Natural killer cell (primary cell): ENCODE data around the gene P2RY11. TPM values are rescaled to one million over a fixed set of nuclear protein-coding genes. Genes with fewer than 3 reads are reported as not detected.
A peak's percentile ranks its signal among the peaks of the same experiment; 100 is the strongest.

Source experiments
- ATAC-seq, 3 donors: fragments of 150-1000 bp in 2 of 3; fragments of 200-7000 bp in 1 of 3; cut with Tn5 transposase; 1 replicate in 1 of 3; 2 replicates in 2 of 3; pipeline ENCODE4 v1.10.0; 2021; ENCODE audit warnings: mild to moderate bottlenecking in 2 of 3, moderate library complexity in 2 of 3
- DNase-seq, 2 donors: peaks; one replicate each; pipeline versions ENCODE4 v3.0.0 to v3.0.0-alpha.2; 2013 to 2021; ENCODE audit warnings: mixed read lengths in 1 of 2
- H3K27ac ChIP-seq: one replicate; pipeline ENCODE4 v1.5.1; 2013; ENCODE audit warnings: mild to moderate bottlenecking, low read length
- H3K27me3 ChIP-seq: one replicate; pipeline ENCODE4 v1.6.1; 2013; ENCODE audit warnings: low read length; ENCODE audit not compliant: control insufficient read depth, insufficient read depth
- H3K36me3 ChIP-seq: one replicate; pipeline ENCODE4 v1.6.1; 2013; ENCODE audit warnings: low read length; ENCODE audit not compliant: control insufficient read depth, insufficient read depth
- H3K4me1 ChIP-seq: one replicate; pipeline ENCODE4 v1.6.1; 2013; ENCODE audit warnings: low read length; ENCODE audit not compliant: control insufficient read depth, insufficient read depth
- H3K4me3 ChIP-seq: one replicate; pipeline ENCODE4 v1.5.1; 2013; ENCODE audit warnings: low read length
- H3K9me3 ChIP-seq: one replicate; pipeline ENCODE4 v1.6.1; 2013; ENCODE audit warnings: low read length; ENCODE audit not compliant: control insufficient read depth, insufficient read depth
- H3K27ac Mint-ChIP-seq, 2 donors: one replicate each; pipeline ENCODE4 v1.8.0; 2022; ENCODE audit warnings: mild to moderate bottlenecking in 2 of 2, mixed read lengths in 2 of 2, moderate library complexity in 1 of 2
- H3K27me3 Mint-ChIP-seq, 2 donors: one replicate each; pipeline ENCODE4 v1.8.0; 2022; ENCODE audit warnings: low read depth in 2 of 2, mixed read lengths in 2 of 2
- H3K36me3 Mint-ChIP-seq: one replicate; pipeline ENCODE4 v1.8.0; 2022; ENCODE audit warnings: mixed read lengths
- H3K4me1 Mint-ChIP-seq, 2 donors: one replicate each; pipeline ENCODE4 v1.8.0; 2022; ENCODE audit warnings: mixed read lengths in 2 of 2
- H3K4me3 Mint-ChIP-seq: one replicate; pipeline ENCODE4 v1.8.0; 2022; ENCODE audit warnings: mild to moderate bottlenecking, moderate library complexity, mixed read lengths
- H3K9me3 Mint-ChIP-seq, 2 donors: one replicate each; pipeline ENCODE4 v1.8.0; 2022; ENCODE audit warnings: mixed read lengths in 2 of 2
- CTCF ChIP-seq: fragments of 200-600 bp; IDR thresholded peaks from one replicate; pipeline ENCODE4 v1.8.0; 2022; ENCODE audit warnings: antibody characterized with exemption
- WGBS: methylation state at CpG from one replicate; pipeline ENCODE4 v1.1.7; 2013; ENCODE audit warnings: missing lambda C conversion rate; ENCODE audit not compliant: insufficient coverage; 5-methylcytosine and 5-hydroxymethylcytosine counted together
- intact Hi-C: fragments of 100-400 bp; cut with micrococcal nuclease; formaldehyde crosslinking; loops from one replicate; pipeline ENCODE4 v1.14.2; 2022
- total RNA-seq, 4 donors: library from RNA; stranded (reverse); fragments of 120-200 nt in 1 of 4; gene quantifications; one replicate each; pipeline versions ENCODE4 v1.2.3 to v1.2.4, GENCODE V29; 2013 to 2022

Gene P2RY11
- total RNA-seq, 3 donors from 2014 or later (not counting 1 experiment from before 2014, with no cell fraction given) = 44.1 to 52.3 (median 51.0) TPM

- Histone ChIP-seq H3K9me3 (no peaks in the 10 kb centered on the region), H3K27me3 (no peaks in the 10 kb centered on the region), H3K4me1 (peaks cover 84% of the 10 kb centered on the region), H3K27ac (peak overlapping the region; percentile 13), H3K4me3 (no peak overlapping the region), H3K36me3 (no peaks in the 10 kb centered on the region)
- peak overlapping the region; percentile 74 for H3K4me3 Mint-ChIP-seq
- H3K27ac Mint-ChIP-seq = peak overlapping the region; percentile 99
- no peaks in the 10 kb centered on the region for H3K36me3 Mint-ChIP-seq
- peaks cover 47 to 56% of the 10 kb centered on the region in 2 donors for H3K4me1 Mint-ChIP-seq
- intact Hi-C loops = loop anchor here (5.0 to 10.0 kb wide), 3 partner anchors 307 to 695 kb away; no protein-coding TSS in a partner anchor
- TF ChIP-seq CTCF = no peak
- 95% methylated on average over 5 of the region's 5 CpGs for WGBS
- H3K27me3 Mint-ChIP-seq = no peaks in the 10 kb centered on the region
- ATAC-seq (no peak), DNase-seq (no peak)
- no peaks in the 10 kb centered on the region for H3K9me3 Mint-ChIP-seq
Observed at GRCh38 chr19:10100163-10100785, 11.2 kb upstream of the P2RY11 start.

- Mint-ChIP-seq H3K4me1 (peaks cover 64 to 72% of the 10 kb centered on the region in 2 donors), H3K27ac (peak overlapping the region; percentile 99), H3K9me3 (no peaks in the 10 kb centered on the region), H3K36me3 (no peaks in the 10 kb centered on the region), H3K4me3 (peak overlapping the region; percentile 85), H3K27me3 (no peaks in the 10 kb centered on the region)
- TF ChIP-seq CTCF = no peak
- peak in 1 of 2 donors; percentile 48 for DNase-seq
- Histone ChIP-seq H3K4me3 (no peak overlapping the region), H3K27me3 (no peaks in the 10 kb centered on the region), H3K9me3 (no peaks in the 10 kb centered on the region), H3K4me1 (peaks cover 92% of the 10 kb centered on the region), H3K27ac (peak overlapping the region; percentile 94), H3K36me3 (peaks cover 7% of the 10 kb centered on the region)
- WGBS = 32% methylated on average over 7 of the region's 7 CpGs
- ATAC-seq = no peak
- intact Hi-C loops = loop anchor here (1.0 to 10.0 kb wide), 4 partner anchors 10 to 692 kb away; no protein-coding TSS in a partner anchor
Observed at GRCh38 chr19:10102787-10103236, 8.7 kb upstream of the P2RY11 start.

GRCh38 chr19:10104130-10104513 lies 7.4 kb upstream of the P2RY11 start:
- DNase-seq (no peak), ATAC-seq (no peak)
- Histone ChIP-seq H3K4me1 (peaks cover 87% of the 10 kb centered on the region), H3K9me3 (no peaks in the 10 kb centered on the region), H3K27me3 (no peaks in the 10 kb centered on the region), H3K36me3 (peaks cover 20% of the 10 kb centered on the region), H3K4me3 (no peak overlapping the region), H3K27ac (peak overlapping the region; percentile 100)
- H3K4me3 Mint-ChIP-seq = peak overlapping the region; percentile 88
- intact Hi-C loops = loop anchor here (2.0 to 10.0 kb wide), 4 partner anchors 303 to 691 kb away; partner anchors contain the start of gene S1PR5
- no peaks in the 10 kb centered on the region for H3K36me3 Mint-ChIP-seq
- peaks cover 59 to 67% of the 10 kb centered on the region in 2 donors for H3K4me1 Mint-ChIP-seq
- H3K9me3 Mint-ChIP-seq = no peaks in the 10 kb centered on the region
- no peak for TF ChIP-seq CTCF
- H3K27me3 Mint-ChIP-seq = no peaks in the 10 kb centered on the region
- peak overlapping the region; percentile 94 to 99 for H3K27ac Mint-ChIP-seq
